HG03139 (cell line): Measurements from ENCODE around the gene DDX39A.

ENCODE experiments used
- ATAC-seq: cut with Tn5 transposase; IDR thresholded peaks from one replicate; pipeline ENCODE4 v1.9.1; 2021; ENCODE audit not compliant: unreplicated experiment

Gene DDX39A

DNA sequence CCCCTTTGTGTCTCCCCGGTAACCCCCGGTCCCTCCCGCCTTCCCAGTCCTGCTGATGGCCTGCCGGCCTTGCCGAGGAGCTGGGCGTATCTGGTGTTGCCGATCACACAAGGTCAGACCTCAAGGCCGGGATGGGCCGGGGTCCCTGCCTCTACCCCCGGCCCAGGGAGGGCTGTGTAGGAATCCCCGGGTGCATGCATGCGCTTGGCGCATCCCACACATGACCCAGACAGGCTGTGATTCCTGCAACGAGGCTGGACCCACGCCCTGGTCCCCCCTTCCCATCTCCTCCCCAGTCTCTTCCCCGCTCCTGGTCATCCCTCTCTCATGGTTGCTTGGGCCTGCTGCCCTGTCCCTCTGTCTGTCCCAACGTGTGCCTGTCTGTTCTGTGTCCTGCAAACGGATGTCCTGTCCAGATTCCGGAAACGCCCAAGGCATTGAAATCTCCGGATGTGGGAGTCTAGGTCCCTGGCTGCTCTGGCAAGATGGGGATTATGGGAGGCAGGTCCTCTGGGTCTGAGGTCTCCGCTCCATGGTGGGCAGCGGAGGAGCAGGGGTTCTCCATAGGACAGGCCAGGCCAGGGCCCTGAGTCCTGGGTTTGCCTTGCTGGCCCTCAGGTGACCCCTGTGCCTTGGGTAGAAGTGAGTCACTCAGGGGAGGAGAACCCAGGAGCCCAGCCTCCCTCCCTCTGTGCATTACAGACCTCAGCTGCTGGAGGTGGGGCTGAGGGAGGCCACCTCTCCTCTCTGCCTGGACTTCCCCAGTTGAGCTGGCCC, 15.6 kb upstream of the DDX39A start:
- no peak for ATAC-seq

GRCh38 chr19:14433554-14434501, 14.7 kb upstream of the DDX39A start:
- no peak for ATAC-seq

DNA sequence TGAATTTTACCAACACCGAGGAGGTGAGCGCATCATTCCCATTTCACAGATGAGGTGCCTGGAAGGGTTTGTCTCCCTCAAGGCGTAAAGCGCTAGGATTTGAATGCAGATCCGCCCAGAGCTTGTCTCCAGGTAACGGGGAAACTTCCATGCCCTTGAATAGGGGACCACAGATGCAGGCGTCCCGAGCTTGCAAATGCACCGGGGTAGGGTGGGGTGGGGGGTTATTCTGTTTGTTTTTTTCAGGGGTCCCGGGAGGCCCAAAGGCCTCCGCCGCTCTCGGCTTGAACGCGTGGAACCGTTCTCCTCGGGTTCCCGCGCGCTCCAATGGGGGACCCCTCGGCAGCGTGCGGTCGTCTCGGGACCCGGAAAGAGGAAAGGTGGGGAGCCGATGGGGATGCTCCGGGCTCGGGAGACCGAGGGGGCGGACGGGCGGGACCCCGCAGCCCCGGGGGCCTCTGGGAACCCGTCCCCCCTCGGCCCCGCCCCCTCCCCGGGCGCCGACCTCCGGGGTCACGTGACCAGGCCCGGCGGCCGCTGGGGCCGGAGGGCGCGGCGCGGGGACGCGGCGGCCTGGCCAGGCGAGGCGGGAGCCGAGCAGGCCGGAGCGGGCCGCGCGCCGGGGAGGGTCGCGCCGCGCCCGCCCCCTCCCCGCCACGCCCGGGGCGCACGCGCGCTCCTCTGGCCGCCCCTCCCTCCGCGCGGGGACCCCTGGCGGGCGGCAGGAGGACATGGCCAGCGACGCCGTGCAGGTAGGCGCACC, 13.8 kb upstream of the DDX39A start, which contains the start of gene PKN1:
TSS of gene PKN1 (plus strand) at position 516 of the 763 bp plus-strand sequence. CDS start at position 732, 216 bp downstream.
- ATAC-seq, result no peak

GRCh38 chr19:14430712-14431111, 11.6 kb upstream of the DDX39A start:
- no peak for ATAC-seq

DNA sequence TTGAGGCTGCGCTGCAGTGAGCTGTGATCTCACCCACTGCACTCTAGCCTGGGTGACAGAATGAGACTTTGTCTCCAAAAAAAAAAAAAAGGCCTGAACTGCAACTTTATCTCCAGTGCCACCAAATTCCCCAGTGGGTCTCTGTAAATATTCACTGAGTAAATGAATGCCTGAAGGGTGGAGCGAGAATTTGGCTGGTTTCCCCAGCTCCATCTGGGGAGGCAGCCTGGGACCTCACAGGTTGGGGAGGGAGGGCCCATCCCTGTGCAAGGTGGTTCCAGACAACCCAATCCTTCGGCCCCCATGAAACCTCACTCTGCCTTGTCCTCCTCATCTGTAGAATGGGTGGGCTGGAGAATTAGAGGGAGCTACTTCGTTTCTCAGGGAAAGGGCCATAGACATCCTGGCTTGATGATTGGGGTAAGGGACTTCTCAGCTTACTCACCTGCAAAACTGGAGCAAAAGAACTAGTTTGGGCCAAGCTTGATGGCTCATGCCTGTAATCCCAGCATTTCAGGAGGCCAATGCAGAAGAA, 9.8 kb upstream of the DDX39A start:
- no peak for ATAC-seq

DNA sequence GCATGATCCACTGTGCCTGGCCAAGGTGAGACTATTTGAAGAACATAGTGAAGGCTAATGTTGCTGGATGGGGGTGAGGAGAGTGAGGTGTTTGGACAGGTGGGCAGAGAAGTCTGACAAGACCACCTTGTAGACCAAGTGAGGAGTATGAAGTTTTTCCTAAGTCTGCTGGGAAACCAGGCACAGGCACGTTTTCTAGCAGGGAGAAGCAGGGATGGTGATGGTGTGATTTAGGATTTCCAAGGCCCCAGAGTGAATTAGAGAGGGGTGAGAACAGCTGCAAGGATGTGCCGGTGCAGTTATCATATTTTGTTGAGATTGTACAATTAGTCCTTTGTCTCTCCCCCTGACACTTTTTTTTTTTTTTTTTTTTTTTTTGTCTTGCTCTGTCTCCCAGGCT, 8.3 kb upstream of the DDX39A start:
- ATAC-seq, result no peak

- no peak for ATAC-seq
Observed at GRCh38 chr19:14425696-14426138, 6.6 kb upstream of the DDX39A start.

- ATAC-seq, result no peak
Observed at GRCh38 chr19:14418856-14419105, 360 bp downstream of the DDX39A start.

DNA sequence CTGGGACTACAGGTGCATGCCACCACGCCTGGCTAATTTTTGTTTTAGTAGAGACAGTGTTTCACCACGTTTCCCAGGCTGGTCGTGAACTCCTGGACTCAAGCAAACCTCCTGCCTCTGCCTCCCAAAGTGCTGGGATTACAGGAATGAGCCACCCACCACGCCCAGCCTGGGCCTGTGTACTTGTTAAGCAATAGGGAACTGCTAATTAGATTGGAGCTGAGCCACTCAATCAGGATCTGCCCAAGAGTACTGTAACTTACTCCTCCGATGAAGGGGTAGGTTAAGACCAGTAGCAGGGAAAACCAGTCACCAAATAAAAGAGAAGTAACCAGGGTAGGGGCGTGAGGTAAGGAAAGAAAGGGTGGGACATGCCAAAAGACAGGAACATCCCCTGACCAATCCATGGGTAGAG, 2.3 kb downstream of the DDX39A start:
- no peak for ATAC-seq

- ATAC-seq, result no peak
Observed at GRCh38 chr19:14414926-14415690, 4.0 kb downstream of the DDX39A start.

- ATAC-seq, result no peak
Observed at GRCh38 chr19:14413693-14414181, 5.4 kb downstream of the DDX39A start.

DNA sequence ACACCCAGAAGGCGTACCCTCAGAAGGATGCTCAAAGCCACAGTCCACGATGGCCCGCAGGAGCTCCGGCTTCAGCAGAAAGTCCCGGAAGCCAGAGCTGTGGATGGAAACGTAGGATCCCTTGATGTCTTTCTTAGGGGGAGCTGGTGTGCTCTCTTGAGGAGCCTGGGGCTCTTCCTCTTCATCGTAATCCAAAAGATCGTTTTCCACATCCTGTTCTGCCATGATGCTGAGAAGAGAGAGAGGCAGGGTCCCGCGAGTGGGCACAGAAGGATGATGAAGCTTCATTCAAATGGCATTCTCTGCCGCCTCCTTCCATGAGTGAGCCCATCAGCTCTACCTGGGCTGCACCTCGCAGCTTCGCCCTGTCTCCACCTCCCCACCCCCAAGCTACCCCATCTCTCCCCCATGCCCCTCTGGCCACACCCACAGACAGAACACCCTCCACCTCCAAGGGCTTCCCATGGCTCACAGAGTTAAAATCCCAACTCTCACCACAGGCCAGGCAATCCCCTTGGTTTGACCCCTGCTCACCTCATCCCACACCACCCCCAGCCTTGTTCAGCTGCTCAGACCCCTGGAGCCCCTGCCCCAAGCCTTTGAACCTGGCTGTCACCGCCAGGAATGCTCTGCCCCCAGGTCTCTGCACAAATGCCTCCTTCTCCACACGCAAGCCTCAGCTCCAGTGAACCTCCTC, 6.0 kb downstream of the DDX39A start:
- no peak for ATAC-seq

DNA sequence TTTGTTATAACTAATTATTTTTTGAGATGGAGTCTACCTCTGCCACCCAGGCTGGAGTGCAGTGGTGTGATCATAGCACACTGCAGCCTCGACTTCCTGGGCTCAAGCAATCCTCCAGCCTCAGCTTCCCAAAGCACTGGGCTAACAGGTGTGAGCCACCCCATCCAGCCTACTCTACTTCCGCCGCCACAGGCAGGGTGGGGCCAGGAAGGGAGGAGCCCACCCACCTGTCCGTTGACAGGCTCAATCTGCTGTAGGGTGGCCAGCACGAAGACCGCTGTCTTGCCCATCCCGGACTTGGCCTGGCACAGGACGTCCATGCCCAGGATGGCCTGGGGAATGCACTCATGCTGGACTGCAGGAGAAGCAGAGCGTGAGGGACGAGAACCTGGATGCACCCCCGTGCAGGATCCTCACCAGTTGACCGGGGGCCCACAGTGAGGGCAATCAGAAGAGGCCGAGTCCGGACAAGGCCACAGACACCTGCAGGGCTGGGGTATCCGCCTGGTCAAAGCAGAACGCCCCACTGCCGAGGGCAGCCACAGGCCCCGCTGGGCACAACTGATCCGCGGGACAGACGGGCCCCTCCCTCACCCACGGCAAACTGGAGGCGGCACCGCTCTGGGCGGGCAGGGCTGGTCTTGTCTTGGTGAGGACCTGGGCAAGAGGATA, 6.7 kb downstream of the DDX39A start:
- ATAC-seq, result no peak

GRCh38 chr19:14411938-14412245, 7.2 kb downstream of the DDX39A start:
- no peak for ATAC-seq

DNA sequence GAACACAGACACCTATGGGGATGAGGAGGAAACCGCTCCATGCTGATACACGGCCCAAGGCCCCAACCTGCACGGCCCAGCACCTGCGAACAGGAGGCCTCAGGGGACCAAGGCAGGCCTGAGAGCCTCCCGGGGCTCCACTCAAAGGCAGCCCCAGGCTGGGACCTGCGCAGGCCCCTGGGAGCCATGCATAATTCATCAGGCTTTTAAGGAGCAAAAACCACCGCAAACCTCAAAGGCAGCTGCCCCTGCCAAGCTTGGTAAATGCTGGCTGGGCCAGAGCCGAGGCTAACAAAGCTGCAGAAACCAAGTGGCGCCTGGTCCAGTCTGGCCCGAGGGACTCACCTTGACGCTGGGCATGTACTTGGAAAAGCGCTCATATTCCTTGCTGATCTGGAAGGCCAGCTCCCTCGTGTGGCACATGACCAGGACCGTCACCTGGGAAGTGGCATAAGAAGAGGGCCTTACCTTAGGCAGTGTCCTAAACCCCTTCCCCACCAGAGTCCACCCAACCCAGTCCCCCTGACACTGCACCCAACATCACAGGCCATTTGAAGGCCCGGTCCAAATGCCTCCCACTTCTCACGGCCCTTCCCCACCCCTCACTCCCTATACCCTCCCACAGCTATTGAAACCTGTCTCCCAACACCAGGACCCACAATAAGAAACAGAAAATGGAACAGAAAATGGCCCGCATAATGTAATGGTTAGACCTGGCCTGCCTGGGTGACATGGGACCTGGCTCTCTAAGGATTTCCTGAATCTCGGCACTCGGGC, 7.8 kb downstream of the DDX39A start:
- ATAC-seq, result no peak

- no peak for ATAC-seq
Observed at GRCh38 chr19:14410091-14411051, 8.8 kb downstream of the DDX39A start.
